Measurements from ENCODE around the gene TLL2.
A peak's percentile ranks its signal among the peaks of the same experiment; 100 is the strongest.

The TLL2 gene

DNA sequence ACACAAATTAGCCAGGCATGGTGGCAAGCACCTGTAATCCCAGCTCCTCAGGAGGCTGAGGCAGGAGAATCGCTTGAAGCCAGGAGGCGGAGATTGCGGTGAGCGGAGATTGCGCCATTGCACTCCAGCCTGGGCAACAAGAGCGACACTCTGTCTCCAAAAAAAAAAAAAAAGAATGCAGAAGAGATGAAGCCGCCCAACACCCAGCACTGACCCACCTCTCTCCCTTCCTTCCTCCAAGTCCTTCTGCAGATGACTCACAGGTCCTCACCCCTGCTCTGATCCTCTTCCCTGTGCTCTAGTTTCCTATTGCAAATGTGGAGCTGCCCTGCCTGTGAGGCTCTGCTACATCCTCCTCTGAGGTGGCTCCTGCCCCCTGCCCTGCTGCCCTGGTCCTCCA, 132.9 kb downstream of the TLL2 start:
- no peak for FAIRE-seq

DNA sequence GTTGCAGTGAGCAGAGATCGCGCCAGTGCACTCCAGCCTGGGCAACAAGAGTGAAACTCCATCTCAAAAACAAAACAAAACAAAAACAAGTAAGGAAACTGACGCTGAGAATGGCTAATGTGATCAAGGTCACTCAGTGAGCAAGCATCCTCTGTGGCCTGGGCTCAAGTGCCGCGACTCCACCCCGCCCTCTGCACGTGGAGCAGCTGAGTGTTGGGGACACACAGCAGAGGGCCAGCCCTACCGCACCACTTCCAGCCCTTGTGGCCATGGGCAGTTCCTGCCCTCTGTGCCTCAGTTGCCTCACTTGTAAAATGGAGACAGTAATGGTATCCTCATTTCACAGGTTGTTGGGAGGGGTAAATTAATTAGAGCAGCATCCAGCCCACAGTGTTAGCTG, 134.0 kb downstream of the TLL2 start:
- no peak for FAIRE-seq

DNA sequence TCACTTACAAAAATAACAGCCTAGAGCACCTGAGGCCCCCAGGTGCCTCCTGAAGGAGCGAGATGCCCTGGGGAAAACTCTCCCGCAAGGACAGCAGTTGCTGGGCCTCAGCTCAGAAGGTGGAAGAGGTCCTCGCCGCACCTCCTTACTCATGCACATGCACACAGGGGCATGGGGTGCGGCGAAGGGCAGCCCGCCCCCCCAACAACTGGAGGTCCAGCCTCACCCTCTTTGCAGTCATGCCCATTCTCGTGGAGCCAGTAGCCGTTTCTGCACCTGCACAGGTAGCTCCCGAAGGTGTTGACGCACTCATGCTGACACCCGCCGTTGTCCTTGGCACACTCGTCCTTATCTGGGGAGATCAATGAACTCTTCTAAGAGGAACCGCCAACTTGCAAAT, 135.0 kb downstream of the TLL2 start:
- FAIRE-seq, result no peak

DNA sequence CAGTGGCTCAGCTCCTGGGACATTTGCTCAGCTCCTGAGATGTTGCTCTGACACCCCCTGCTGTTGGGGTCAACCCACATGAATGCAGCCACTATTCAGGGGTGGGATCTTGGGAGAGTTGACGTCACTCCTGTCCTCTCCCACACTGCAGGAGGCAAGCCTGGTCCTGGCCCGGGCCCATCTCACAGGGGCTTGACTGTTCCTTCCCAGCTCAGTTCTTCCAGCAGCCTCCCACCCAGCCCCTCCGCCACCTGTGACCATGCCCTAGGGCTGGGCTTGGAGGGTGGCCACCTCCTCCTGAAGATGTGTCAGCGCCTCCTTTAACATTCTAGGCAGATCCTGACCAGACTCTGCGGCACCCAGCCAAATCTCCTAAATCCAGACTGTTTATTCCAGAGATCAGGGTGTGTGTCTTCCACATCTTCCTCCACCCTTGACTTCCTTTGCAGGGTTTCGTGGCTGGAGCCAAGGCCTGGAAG, 135.9 kb downstream of the TLL2 start:
- no peak for FAIRE-seq

DNA sequence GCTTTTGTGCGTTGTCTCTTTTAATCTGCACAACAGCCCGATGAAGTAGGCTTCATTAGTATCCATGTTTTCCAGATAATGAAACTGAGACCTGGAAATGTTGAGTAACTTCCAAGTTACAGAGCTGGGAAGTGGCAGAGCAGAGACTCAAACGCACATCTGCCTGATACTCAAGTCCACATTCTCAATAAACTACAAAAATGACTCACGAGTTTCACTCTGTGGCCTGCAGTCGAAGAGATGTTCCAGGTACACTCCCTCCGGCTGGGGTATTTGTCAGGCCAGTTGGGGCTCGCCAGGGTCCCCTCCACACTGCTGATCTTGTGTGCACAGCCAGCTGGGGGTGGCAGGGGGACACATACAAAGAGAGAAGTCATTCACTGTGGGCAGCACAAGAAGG, 137.2 kb downstream of the TLL2 start:
- FAIRE-seq, result no peak

DNA sequence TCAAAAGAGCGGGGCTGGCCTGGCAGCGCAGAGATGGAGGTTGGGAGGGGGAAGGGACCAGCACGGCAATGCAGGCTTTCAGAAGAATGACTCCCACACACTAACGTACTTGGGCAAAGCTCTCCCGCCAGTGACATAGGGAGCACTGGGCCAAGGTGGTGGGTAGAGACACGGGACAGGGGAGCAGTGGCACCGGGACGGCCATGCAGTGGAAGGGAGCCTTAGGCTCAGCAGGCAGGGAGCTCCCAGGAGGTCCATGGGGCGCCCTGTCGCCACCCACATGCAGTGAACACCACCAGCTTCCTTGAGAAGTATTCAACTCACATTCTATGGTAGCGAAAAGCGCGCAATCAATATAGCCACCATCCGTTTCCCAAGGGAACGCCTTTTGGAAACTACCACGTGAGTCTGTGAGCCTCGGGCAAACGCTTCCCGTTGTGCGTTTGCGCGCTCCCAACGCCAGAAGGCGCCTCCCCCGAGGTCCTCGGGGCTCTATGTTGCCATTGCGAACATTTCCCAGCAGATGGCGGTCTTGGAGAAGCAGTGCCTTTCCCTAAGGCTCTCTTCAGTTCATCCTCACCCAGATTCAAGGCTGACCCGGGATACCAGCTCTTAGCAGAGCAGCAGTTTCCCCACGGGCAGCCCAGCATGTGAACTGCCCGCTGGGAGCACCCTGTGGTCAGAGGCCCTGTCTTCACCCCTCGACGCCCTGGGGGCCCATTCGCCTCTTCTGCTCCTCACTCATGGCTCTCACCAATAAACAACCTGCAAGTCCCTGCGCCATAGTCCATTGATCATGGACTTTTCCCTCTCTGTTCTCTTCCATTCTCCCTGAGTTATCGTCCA, 138.5 kb downstream of the TLL2 start:
- peak; percentile 94 for FAIRE-seq

DNA sequence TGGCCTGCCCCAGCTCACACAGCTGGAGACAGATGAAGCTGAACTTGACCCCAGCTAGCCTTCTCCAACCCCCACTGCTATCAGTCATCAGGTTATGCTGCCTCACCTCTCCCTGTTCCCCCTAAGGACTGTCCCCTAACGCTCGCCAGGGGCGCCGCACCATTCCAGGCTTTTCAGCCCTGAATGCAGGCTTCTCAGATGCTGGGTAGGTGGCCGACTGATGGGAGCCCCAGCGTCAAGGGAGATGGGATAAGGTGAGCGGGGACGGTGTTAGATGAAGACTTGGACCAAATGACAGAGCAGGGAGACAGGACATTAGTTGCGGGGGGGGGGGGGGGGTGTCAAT, 139.1 kb downstream of the TLL2 start:
- no peak for FAIRE-seq

DNA sequence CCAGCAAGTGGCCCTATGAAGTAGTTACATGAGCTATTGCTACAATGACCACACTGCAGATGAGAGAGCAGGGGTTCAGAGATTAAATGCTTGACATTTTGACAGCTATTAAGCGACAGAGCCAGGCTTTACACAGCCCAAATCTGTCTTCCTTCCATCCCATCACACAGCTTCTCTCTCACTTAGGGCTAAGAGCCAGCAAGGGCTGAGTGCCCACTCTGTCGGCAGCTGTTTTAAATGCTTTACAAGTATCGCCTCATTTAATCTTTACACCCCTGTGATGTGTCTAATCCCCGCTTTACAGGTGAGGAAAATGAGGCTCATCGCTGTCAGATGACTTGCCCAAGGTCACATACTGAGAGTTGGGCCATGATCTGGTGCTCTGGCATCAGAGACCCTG, 139.7 kb downstream of the TLL2 start:
- FAIRE-seq, result no peak

DNA sequence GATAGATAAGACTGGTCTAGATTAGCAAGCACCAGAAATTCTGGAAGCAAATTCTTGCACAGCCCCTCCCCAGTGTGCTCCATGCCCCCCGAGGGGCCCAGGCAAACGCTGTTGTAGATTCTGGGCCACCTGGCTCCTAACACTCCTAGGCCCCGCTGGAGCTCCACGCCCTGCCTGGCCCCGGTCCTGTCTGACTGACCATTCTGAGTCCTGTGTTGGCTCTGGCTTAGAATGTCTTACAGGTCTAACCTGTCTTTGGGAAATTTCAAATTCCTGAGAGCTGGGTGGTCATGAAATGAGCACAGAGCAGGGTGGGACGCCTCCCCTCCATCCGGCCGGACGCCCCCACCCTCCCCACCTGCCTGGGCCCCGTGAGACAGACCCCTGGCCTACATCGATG, 142.4 kb downstream of the TLL2 start:
- FAIRE-seq, result no peak

DNA sequence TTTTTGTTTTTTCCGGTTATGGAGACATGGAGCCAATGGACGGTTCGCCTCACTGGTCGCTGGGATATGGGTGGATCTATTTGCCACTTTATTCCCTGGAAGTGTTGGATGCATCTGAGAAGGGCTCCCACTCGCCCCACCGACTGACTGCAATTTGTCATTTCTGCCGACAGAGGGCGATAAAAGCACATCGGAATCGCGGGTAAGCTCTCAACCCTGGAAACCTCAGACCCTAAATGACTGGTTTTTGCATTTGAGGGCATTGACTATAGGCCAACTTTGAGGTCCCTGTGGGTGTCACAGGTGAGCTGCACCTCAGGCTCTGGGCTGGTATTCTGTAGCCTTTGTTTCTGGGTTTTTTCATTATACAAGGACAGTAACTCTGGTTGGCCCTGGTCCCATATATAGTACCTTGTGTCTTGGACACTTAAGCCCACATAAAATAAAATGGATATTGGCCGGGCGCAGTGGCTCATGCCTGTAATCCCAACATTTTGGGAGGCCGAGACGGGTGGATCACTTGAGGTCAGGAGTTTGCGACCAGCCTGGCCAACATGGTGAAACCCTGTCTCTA, 143.1 kb downstream of the TLL2 start:
- no peak for FAIRE-seq

DNA sequence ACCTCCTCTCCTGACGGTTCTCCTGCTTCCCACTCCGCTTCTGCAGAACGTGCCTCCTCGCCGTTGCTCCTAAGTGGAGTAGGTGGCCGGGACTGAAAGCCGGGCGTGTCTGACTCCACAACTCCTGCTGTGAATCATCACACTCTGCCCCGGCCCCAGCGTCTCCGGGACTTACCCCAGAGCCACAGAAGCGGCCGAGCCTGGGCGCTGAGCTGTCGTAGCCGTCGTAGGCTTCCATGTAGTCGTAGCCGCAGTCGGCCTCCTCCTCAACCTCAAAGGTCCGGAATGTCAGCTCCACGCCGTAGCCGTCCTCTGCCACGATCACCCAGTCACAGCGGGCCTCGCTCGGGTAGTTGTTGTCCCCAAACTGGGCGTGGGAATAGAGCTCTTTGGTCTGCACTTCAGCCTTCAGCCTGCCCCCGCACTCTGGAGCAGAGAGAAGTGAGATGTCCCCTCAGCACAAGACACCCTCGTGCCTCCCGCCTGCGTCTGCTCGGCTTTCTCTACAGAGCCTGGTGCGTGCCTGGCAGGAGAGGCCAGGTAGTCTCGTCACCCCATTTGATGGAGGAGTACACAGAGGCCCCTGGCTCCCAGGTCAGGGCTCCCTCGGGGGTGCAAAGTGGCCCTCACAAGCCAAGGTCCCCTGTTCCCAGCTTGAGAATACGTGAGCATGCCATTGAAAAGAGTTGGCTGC, 143.7 kb downstream of the TLL2 start:
- no peak for FAIRE-seq

DNA sequence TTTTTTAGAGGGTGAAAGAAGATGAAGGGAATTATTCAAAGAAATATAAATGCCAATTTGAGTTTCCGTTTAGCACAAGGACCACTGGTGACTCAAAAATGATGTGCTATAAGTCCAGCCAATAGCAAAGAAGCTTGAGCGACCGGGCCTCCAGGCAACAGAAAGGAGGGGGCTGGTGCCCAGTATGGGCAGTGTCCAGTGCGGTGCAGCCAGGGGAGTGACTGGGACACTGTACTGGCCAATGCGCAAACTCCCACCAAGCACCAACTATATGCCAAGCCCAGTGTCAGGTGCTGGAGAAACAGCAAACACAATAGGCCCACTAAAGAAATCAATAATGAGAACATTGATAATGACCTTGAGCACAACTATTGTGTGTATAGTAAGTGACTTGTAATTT, 144.8 kb downstream of the TLL2 start:
- FAIRE-seq, result no peak

DNA sequence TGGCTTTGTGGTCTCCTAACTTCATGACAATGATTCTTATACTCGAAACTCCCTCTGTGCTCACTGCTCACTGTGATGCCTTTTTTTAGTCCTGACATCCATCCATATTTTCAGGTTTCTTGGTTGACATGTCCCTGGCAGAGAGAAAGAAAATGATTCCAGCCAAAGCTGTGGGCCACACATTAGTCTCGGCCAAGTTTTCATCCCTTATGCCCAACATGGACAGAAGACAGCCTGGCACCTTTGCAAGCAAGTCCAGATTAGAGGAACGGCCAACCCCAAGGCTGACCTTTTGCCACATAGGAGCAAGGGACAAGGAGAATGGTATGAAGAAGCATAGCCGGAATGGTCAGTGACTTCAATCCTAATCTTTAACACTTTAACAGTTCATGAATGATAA, 146.3 kb downstream of the TLL2 start:
- no peak for FAIRE-seq

DNA sequence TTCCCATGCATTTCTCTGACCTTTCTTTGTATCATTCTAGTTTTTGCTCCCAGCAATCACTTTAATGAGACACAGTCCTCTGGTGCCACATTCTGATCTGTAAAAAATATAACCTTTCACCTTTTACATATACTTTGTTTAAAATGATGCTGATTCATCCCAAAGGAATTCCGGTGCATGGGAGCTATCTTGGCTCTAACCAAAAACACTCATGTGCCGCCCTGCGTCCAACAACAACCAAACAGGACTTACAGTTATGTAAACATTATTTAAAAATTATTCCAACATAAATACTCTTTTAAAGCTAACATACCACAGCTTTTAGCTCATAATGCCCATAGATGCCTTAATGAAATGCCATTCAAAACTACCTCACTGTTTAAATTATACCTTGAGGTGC, 147.2 kb downstream of the TLL2 start:
- FAIRE-seq, result no peak

DNA sequence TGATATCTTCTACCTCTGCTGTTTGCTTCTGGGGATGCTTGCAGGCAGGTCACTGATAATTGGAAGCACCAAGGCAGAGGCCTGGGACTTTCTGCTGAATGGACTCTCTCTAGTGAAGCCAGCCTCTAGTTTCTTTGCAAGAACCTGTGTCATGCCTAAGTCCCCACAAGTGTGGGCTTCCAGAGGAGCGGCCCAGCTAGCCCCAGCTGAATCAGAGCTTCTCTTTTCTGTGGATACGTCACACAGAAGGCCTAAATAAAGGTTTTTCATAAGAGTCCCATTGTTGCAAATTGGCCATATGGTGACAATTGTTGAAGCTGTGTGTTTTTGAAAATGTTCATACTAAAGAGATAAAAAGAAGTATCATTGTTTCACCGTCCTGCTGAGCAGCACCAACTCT, 148.2 kb downstream of the TLL2 start:
- no peak for FAIRE-seq

DNA sequence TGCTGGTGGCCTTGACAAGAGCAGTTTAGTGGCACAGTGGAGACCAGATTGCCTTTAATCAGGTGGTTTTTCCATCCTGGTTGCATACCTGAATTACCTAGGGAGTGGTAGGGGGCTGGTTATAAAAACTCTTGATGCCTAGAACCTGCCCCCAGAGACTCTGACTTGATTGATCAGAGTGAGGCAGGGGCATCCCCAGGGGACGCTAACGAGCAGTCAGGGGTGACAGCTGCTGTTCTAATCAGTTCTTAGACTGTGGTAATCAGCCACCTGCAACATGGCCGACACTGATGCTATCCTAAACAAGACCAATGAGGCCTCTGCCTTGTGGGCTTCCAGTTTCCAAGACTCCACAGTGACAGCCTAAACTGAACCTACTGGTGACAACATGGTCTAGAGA, 153.0 kb downstream of the TLL2 start:
- no peak for FAIRE-seq

DNA sequence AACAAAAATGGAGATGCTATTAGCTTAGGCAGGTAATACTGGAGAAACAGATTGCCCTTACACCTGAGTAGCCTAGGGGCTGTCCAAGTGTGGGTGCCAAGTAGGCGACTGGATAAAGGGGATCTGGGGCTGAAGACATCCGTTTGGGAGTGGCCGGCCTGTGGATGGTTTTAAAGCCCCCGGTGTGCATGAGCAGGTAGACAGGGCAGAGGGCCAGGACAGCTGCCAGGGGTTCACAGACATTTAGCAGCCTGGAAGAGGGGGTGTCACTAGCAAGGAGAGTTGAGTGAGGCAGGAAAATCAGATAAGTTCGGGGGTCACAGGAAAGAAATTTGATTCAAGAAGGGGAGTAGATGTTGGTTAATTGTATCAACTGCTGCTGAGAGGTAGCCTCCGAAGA, 153.4 kb downstream of the TLL2 start:
- FAIRE-seq, result no peak

DNA sequence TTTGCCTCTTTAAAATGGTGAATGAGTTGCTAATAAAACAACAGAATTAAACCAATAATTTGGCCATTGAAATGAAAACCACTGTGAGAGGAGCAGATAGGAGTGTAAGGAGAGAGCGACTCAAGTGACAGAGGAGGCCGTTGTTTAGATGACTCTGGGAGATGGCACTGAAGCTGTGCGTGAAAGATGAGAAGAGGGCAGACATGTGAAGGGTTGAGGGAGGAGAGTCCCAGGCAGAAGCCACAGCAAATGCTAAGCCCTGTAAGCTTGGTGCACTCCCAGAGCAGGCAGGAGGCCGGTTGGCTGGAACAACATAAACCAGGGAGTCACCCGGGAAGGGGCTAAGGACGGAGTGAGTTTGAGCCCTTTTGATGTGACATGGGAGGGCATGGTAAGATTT, 154.1 kb downstream of the TLL2 start:
- FAIRE-seq, result no peak

DNA sequence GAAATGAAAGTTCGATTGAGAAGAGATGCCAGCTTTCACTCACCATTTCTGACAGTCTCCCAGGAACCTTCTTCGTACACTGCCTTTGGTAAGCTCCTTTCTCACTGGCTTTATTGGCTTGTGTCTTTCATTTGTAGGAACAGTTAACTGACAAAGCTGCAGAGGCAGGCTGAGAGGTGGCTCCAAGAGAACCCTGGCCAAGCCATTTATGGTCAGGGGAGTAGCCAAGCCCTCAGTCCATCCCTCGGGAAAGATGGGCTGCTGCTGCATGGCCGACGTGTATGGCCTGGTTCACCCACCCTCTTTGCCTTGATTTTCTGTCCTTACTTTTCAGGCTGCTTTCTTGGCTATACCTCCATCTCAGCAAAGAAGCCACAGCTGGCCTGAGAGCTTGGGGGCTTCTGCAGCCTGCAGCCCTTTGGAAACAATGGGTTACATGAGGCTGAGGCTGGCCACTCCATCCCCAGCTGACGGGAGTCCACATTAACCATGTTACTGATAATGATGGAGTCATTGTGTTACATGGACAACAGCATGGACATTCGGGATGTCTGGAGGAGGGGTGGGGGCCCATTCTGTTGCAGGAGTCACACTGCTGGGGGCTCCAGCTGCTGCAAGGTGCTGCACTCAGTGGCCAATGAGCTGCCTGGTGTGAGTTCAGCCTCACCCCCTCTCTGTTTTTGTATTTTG, 154.7 kb downstream of the TLL2 start, which contains the start of gene OPALIN:
Gene OPALIN, minus strand, starts transcription at position 152 of the 690 bp plus-strand sequence. Its CDS starts 106 bp downstream, at position 46.
- no peak for FAIRE-seq

DNA sequence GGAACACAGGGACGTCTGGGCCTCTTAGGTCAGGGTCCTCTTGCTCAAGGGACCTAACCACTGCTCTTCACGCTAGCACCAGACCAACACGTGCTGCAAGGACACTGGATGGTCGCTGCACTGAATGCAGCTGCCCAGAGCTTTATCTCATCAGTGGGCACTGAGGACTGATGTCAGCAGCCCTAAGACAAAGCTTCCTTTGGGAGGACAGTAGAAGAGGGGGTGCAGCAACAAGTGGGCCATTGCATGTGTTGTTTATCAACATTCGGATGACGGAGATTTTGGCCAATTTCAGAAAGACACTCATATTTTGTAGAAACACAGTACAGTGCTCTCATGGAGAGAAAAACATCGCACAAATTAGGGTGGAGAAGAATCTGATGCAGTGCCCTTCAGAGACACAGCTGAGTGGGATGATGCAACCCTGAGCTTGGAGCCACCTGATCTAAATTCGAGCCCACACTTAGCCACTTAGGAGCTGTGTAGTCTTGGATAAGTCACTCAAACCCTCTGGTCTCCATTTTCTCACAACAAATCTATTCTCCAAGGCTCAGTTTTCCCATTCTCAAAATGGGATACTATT, 156.6 kb downstream of the TLL2 start:
- FAIRE-seq, result no peak

DNA sequence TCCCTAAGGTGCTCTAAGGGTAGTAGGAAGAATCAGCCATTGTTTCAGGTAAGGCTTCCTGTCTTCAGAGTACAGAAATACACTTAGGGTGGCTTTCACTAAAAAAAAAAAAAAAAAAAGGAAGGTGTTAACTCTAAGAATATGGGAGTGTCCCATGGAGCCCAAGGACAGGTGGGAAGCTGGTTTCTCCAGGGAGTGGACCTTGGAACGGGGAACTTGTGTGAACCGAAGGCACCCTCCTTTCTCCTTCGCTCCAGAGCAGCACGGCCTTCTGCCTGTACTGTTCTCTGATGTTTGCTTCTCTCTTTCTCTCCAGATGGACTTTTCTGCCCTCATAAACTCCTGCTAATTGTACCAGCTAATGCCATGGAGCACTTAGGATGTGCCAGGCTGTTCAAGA, 161.1 kb downstream of the TLL2 start:
- no peak for FAIRE-seq

DNA sequence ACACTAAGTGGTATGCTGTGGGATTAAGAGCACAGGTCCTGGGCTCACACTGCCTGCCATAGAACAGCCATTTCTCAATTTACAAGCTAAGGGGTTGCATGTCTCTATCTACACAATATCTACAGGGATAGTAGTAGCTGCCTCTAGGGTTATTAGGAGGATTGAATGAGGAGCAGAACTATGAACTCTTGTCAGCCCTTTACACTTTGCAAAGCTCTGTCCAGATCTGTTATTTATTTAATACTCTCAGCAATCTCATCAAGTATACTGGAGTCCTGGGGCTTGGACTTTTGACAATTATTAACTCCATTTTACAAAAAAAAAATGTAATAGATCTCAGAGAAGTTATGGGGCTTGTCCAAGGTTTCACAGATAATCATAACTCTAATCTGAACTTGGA, 161.7 kb downstream of the TLL2 start:
- no peak for FAIRE-seq

DNA sequence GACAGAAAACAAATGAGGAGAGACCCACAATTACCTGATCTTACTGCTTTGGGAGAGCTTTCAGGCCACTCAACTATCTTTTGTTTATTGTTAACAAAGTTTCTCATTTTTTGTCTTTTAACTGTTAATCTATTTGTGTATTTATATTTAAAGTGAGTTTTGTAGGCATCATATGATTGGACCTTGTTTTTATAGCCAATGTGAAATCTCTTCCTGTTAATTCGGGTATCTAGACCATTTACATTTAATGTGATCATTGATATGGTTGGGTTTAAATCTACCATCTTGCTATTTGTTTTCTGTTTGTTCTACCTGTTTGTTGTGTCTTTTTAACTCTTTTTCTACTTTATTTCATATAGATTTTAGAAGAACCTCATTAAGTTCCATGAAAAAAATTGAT, 167.4 kb downstream of the TLL2 start:
- no peak for FAIRE-seq

Data from G401.6 (cell line).